Measurements from ENCODE around the gene BZW2.

The BZW2 gene

DNA sequence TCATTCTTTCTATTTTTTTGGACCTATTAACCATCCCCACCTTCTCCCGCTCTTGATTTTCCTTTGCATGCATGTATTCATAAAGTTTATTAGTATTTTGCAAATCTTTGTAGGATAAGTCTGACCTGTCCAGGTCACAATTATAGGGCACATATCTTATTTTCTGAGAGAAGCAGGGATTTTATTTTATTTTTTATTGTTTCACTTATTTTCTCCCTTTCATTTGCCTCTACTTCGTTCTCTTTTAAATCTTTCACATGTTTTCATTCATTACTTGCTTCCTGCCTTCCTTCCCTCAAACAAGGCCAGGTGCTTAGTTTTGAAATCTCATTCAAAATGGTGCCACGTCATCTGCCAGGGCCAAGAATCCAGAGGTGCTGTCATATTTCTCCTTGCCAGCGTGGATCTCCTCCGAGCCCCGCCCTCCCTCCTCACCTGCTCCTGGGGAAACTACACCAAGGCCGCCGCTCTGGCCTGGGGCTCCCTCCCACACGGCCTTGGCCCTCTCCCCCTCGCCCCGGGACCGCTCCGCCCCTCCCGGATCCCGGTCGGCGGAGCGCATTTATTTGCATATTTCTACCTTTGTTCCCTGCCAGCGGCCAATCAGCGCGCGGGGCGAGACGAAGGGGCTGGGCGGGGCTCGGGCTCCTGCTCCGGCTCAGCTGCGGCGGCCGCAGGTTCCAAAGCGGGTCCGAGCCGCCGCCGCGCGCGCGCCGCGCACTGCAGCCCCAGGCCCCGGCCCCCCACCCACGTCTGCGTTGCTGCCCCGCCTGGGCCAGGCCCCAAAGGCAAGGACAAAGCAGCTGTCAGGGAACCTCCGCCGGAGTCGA, 107.3 kb downstream of the BZW2 start, which contains the start of gene TSPAN13:
Gene TSPAN13, plus strand, starts transcription at position 654 of the 830 bp plus-strand sequence. CDS start 213 bp downstream, outside the sequence.
- peak within 1 kb of the TSS; percentile 10 for H3K9ac ChIP-seq

DNA sequence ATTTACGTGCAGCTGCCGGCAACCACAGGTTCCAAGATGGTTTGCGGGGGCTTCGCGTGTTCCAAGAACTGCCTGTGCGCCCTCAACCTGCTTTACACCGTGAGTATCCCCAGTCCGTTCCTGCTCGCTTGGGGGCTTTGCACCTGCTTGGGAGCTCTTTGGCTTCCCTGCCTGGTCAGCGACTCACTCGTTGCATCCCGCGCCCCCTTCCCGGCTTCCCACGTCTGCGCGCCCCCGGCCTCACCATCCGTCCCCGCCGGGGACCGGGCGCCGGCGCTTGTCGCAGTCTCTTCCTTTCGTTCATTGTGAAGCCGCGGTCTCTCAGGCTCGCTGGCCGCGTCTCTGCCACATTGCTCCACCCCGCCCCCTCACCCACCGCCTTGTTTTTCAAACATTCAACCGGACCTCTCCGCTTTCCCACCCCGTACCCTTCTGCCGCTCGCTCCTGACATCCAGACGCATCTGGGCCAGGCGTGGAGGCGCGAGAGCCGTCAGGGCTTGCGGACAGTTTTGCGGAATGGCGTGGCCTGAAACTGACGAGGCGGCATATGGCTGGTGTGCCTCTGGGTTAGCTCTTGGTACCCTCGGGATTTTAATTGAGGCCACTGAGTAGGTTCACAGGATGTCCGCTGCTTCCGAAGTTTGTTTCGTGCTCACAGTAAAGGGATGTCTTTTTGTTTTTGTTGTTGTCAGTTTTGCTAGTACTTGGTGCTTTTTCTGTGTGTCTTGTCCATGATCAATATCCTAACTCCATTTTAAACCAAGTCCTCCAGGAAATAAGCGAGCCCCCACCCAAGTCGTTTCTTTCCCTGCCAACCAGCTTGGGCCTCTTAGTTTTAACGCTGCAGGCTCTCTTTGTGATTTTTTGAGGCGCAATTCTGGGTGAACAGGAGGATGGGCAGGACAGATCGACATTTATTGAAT, 108.2 kb downstream of the BZW2 start:
- H3K4me3 ChIP-seq (ENCODE audit: low read depth, low read length): peak overlapping the region; percentile 69
- peak overlapping the region; percentile 10 for H3K9ac ChIP-seq
- H2AFZ ChIP-seq: peak overlapping the region; percentile 94
- TF ChIP-seq, protein P1, sequence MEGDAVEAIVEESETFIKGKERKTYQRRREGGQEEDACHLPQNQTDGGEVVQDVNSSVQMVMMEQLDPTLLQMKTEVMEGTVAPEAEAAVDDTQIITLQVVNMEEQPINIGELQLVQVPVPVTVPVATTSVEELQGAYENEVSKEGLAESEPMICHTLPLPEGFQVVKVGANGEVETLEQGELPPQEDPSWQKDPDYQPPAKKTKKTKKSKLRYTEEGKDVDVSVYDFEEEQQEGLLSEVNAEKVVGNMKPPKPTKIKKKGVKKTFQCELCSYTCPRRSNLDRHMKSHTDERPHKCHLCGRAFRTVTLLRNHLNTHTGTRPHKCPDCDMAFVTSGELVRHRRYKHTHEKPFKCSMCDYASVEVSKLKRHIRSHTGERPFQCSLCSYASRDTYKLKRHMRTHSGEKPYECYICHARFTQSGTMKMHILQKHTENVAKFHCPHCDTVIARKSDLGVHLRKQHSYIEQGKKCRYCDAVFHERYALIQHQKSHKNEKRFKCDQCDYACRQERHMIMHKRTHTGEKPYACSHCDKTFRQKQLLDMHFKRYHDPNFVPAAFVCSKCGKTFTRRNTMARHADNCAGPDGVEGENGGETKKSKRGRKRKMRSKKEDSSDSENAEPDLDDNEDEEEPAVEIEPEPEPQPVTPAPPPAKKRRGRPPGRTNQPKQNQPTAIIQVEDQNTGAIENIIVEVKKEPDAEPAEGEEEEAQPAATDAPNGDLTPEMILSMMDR (IDR thresholded peaks at IDR 0.05): no peak
- no peaks in the 10 kb centered on the region for H3K27me3 ChIP-seq (ENCODE audit: control insufficient read depth, insufficient read depth, low read length)
- peak overlapping the region; percentile 91 for H3K4me2 ChIP-seq (ENCODE audit: low read length)
- peak overlapping the region; percentile 79 for H3K27ac ChIP-seq
- H3K4me1 ChIP-seq: peaks cover 8% of the 10 kb centered on the region
- H3K36me3 ChIP-seq (ENCODE audit: control insufficient read depth, insufficient read depth, low read length): no peaks in the 10 kb centered on the region
- H3K79me2 ChIP-seq: peaks cover 8% of the 10 kb centered on the region
- H3K9me3 ChIP-seq (ENCODE audit: control insufficient read depth, low read length): no peaks in the 10 kb centered on the region

More for the DNA sequence above, 107.3 kb downstream of the BZW2 start, which contains the start of gene TSPAN13:
- peak within 1 kb of the TSS; percentile 91 for H3K4me2 ChIP-seq (ENCODE audit: low read length)
- H2AFZ ChIP-seq: peak within 1 kb of the TSS; percentile 94
- TF ChIP-seq, protein P1 (IDR thresholded peaks at IDR 0.05): no peak
- H3K9me3 ChIP-seq (ENCODE audit: control insufficient read depth, low read length): no peaks in the 10 kb centered on the region
- peak within 1 kb of the TSS; percentile 79 for H3K27ac ChIP-seq
- H3K27me3 ChIP-seq (ENCODE audit: control insufficient read depth, insufficient read depth, low read length): no peaks in the 10 kb centered on the region
- peaks cover 3% of the 10 kb centered on the region for H3K79me2 ChIP-seq
- H3K4me1 ChIP-seq: peaks cover 8% of the 10 kb centered on the region
- no peaks in the 10 kb centered on the region for H3K36me3 ChIP-seq (ENCODE audit: control insufficient read depth, insufficient read depth, low read length)
- peak within 1 kb of the TSS; percentile 69 for H3K4me3 ChIP-seq (ENCODE audit: low read depth, low read length)

DNA sequence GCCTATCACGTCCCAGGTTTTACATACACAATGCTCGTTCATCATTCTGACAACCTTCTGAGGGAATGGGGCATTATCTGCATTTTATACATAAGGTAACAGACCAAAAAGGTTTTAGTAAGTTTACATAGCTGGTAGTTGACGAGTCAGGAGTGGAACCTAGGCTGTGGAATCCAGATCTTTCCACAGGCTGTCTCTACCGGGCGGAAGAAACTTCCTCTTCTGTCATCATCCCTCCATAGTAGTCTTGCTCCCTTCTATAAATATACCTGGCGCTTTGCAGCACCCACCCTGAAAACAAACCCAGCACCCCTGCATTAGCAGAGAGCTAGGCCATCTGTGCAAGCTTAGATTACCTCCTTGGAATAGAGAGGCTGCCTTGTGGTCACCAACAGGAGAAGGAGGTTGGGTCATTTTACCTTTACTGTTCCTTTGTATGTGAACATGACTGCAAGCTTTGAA, 108.9 kb downstream of the BZW2 start:
- Histone ChIP-seq H3K79me2 (peaks cover 9% of the 10 kb centered on the region), H3K4me3 (ENCODE audit: low read depth, low read length) (no peak overlapping the region), H3K27me3 (ENCODE audit: control insufficient read depth, insufficient read depth, low read length) (no peaks in the 10 kb centered on the region), H2AFZ (peak overlapping the region; percentile 94), H3K27ac (peak overlapping the region; percentile 79), H3K36me3 (ENCODE audit: control insufficient read depth, insufficient read depth, low read length) (no peaks in the 10 kb centered on the region), H3K4me1 (peaks cover 8% of the 10 kb centered on the region), H3K9me3 (ENCODE audit: control insufficient read depth, low read length) (no peaks in the 10 kb centered on the region), H3K4me2 (ENCODE audit: low read length) (no peak overlapping the region), H3K9ac (no peak overlapping the region)
- TF ChIP-seq, protein P1 (IDR thresholded peaks at IDR 0.05): no peak

DNA sequence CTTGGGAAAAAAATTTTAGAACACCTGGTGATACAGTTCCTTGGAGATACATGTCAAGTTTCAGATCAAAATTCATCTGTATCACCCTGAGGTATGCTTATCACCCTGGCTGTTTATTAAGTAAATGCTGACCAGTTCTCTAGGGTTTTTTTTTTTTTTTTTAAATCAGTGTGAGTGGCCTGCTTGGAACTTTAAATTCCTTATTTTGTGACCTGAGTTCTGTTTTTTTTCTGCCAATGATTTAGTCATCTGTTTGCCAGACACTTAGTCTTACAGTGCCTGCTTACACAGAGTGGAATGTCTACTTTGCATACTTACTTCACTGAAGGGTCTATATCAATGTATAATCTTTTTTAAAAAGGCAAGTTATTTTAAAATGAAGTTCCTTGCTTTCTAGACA, 109.4 kb downstream of the BZW2 start:
- no peak overlapping the region for H3K4me3 ChIP-seq (ENCODE audit: low read depth, low read length)
- no peak overlapping the region for H3K9ac ChIP-seq
- H3K27ac ChIP-seq: peak overlapping the region; percentile 79

More for the DNA sequence above, 109.4 kb downstream of the BZW2 start:
- Histone ChIP-seq H3K4me2 (ENCODE audit: low read length) (no peak overlapping the region), H3K36me3 (ENCODE audit: control insufficient read depth, insufficient read depth, low read length) (no peaks in the 10 kb centered on the region), H3K4me1 (peaks cover 8% of the 10 kb centered on the region), H3K9me3 (ENCODE audit: control insufficient read depth, low read length) (no peaks in the 10 kb centered on the region), H3K79me2 (peaks cover 9% of the 10 kb centered on the region), H2AFZ (peak overlapping the region; percentile 94), H3K27me3 (ENCODE audit: control insufficient read depth, insufficient read depth, low read length) (no peaks in the 10 kb centered on the region)
- TF ChIP-seq, protein P1 (IDR thresholded peaks at IDR 0.05): no peak

All from parathyroid adenoma (tissue), 2 donors.